Hypothalamus (tissue), 51 donors: Measurements from ENCODE around the gene PON1.

Experiments
- DNase-seq, 51 donors: peaks; one replicate each; lab custom pipeline; 2025; lab: John Stamatoyannopoulos, UW

PON1 gene

GRCh38 chr7:95324431-95324830, at the start of gene PON1:
Gene PON1, minus strand, starts transcription at chr7:95324532. Its CDS starts 57 bp downstream, at chr7:95324475.
- DNase-seq, result no peak

GRCh38 chr7:95373323-95373722, 49.0 kb upstream of the PON1 start:
- no peak for DNase-seq

GRCh38 chr7:95368235-95368634, 43.9 kb upstream of the PON1 start:
- no peak for DNase-seq

- no peak for DNase-seq
Observed at GRCh38 chr7:95367606-95368005, 43.3 kb upstream of the PON1 start.

- no peak for DNase-seq
Observed at GRCh38 chr7:95365151-95365550, 40.8 kb upstream of the PON1 start.

GRCh38 chr7:95357623-95358022, 33.3 kb upstream of the PON1 start:
- peak in 1 of 51 donors; percentile 10 for DNase-seq

GRCh38 chr7:95342642-95343307, 18.4 kb upstream of the PON1 start:
- DNase-seq, result no peak

GRCh38 chr7:95342029-95342428, 17.7 kb upstream of the PON1 start:
- DNase-seq, result no peak

GRCh38 chr7:95340491-95340890, 16.2 kb upstream of the PON1 start:
- no peak for DNase-seq

- DNase-seq, result no peak
Observed at GRCh38 chr7:95338832-95339231, 14.5 kb upstream of the PON1 start.

- DNase-seq, result no peak
Observed at GRCh38 chr7:95335093-95335492, 10.8 kb upstream of the PON1 start.

GRCh38 chr7:95334447-95334846, 10.1 kb upstream of the PON1 start:
- no peak for DNase-seq

- DNase-seq, result no peak
Observed at GRCh38 chr7:95330961-95331337, 6.6 kb upstream of the PON1 start.

- no peak for DNase-seq
Observed at GRCh38 chr7:95330204-95330960, 6.0 kb upstream of the PON1 start.

GRCh38 chr7:95327356-95327755, 3.0 kb upstream of the PON1 start:
- DNase-seq, result no peak

GRCh38 chr7:95323410-95324129, 762 bp downstream of the PON1 start:
- no peak for DNase-seq

- DNase-seq, result no peak
Observed at GRCh38 chr7:95322854-95323253, 1.5 kb downstream of the PON1 start.

GRCh38 chr7:95322396-95322795, 1.9 kb downstream of the PON1 start:
- DNase-seq, result no peak

- no peak for DNase-seq
Observed at GRCh38 chr7:95321720-95322119, 2.6 kb downstream of the PON1 start.

GRCh38 chr7:95320651-95321050, 3.7 kb downstream of the PON1 start:
- DNase-seq, result no peak

GRCh38 chr7:95319570-95319969, 4.8 kb downstream of the PON1 start:
- DNase-seq, result no peak
